NT2/D1 (cell line): Measurements from ENCODE around the gene IPO7.

ENCODE experiments used
- SUZ12 ChIP-seq: IDR thresholded peaks from 2 replicates; pipeline ENCODE4 v1.6.1; 2011; ENCODE audit not compliant: insufficient read length, insufficient read depth; ENCODE audit errors: extremely low read depth
- ZNF274 ChIP-seq: IDR thresholded peaks from 2 replicates; pipeline ENCODE4 v1.6.1; 2011; ENCODE audit warnings: mild to moderate bottlenecking, low read depth, low read length

- TF ChIP-seq ZNF274 (no peak), SUZ12 (no peak)
Observed at GRCh38 chr11:9461760-9462134, 77.3 kb downstream of the IPO7 start.
